GM12878 (cell line): ENCODE measurements around the gene MLLT3. TPM values are rescaled to one million over a fixed set of nuclear protein-coding genes. Genes with fewer than 3 reads are reported as not detected.

ENCODE experiments used
- ATAC-seq: fragments of 200-7000 bp; cut with Tn5 transposase; 3 replicates; pipeline ENCODE4 v1.9.1; 2020; ENCODE audit warnings: mild to moderate bottlenecking, moderate library complexity
- BruUV-seq: library from RNA; stranded (reverse); fragments of 400-500 nt; replicated peaks from 2 replicates; lab custom pipeline; 2021; lab: Mats Ljungman, UMichigan
- CTCF ChIA-PET: fragments of 300-600 bp; sonication (Branson Sonifier 250); formaldehyde crosslinking; extraction: SDS; loops from one replicate; lab custom pipeline; 2021; ENCODE audit warnings: inconsistent platforms; lab: Yijun Ruan, JAX
- POLR2A ChIA-PET: fragments of 350-600 bp; formaldehyde crosslinking; extraction: SDS; loops from one replicate; lab custom pipeline; 2021; ENCODE audit warnings: inconsistent platforms; lab: Charles Lee
- RAD21 ChIA-PET: fragments of 300-600 bp; sonication (Branson Sonifier 250); formaldehyde crosslinking; loops from one replicate; lab custom pipeline; 2023; ENCODE audit warnings: antibody characterized with exemption; ENCODE audit not compliant: unreplicated experiment; lab: Charles Lee
- SMC1A ChIA-PET: fragments of 300-600 bp; sonication (Branson Sonifier 250); formaldehyde crosslinking; loops from one replicate; lab custom pipeline; 2023; ENCODE audit not compliant: unreplicated experiment, uncharacterized antibody; lab: Charles Lee
- DNase-seq: peaks from one replicate; pipeline ENCODE4 v3.0.0-alpha.2; 2011; ENCODE audit warnings: low read depth, low spot score
- FAIRE-seq: peaks from 3 replicates; lab custom pipeline; 2011; peaks lifted over from hg19 to GRCh38; lab: Jason Lieb, UNC
- H2AFZ ChIP-seq: 2 replicates; pipeline ENCODE4 v1.6.0; 2011; ENCODE audit warnings: low read depth, low read length, control low read depth; ENCODE audit not compliant: control insufficient read depth
- H3K27ac ChIP-seq: 2 replicates; pipeline ENCODE4 v1.5.1; 2011; ENCODE audit warnings: control low read depth; ENCODE audit not compliant: control insufficient read depth, insufficient read depth
- H3K27me3 ChIP-seq, 2 experiments: replicated peaks in 1 of 2; 2 replicates each; pipeline versions ENCODE4 v1.6.0 to v1.6.1; 2011; ENCODE audit warnings: low read length in 1 of 2; ENCODE audit not compliant: control insufficient read depth in 2 of 2, insufficient read depth in 2 of 2
- H3K36me3 ChIP-seq, 2 experiments: 2 replicates each; pipeline ENCODE4 v1.5.1; 2011; ENCODE audit warnings: low read length in 1 of 2; ENCODE audit not compliant: control insufficient read depth in 2 of 2, insufficient read depth in 2 of 2
- H3K4me1 ChIP-seq: 2 replicates; pipeline ENCODE4 v1.6.1; 2011; ENCODE audit warnings: mild to moderate bottlenecking, low read length, moderate library complexity, mixed read lengths; ENCODE audit not compliant: control insufficient read depth, insufficient read depth
- H3K4me2 ChIP-seq: 2 replicates; pipeline ENCODE4 v1.6.0; 2011; ENCODE audit warnings: control low read depth; ENCODE audit not compliant: control insufficient read depth, insufficient read depth
- H3K4me3 ChIP-seq: fragments of 200-600 bp; sonication (generic); 2 replicates; pipeline ENCODE4 v1.5.1; 2016
- H3K79me2 ChIP-seq: 2 replicates; pipeline ENCODE4 v1.6.0; 2011; ENCODE audit warnings: low read length; ENCODE audit not compliant: control insufficient read depth, insufficient read depth
- H3K9ac ChIP-seq: 2 replicates; pipeline ENCODE4 v1.8.0; 2011; ENCODE audit warnings: low read length, control low read depth, mixed read lengths; ENCODE audit not compliant: control insufficient read depth, insufficient read depth
- H3K9me3 ChIP-seq: replicated peaks from 3 replicates; pipeline ENCODE4 v1.5.1; 2011; ENCODE audit warnings: mild to moderate bottlenecking, low read length; ENCODE audit not compliant: control insufficient read depth, insufficient read depth
- H4K20me1 ChIP-seq: 2 replicates; pipeline ENCODE4 v1.6.0; 2011; ENCODE audit not compliant: control insufficient read depth, insufficient read depth
- FOXK2 ChIP-seq: fragments of 450-650 bp; IDR thresholded peaks from 2 replicates; pipeline ENCODE4 v1.6.1; 2017; ENCODE audit warnings: mild to moderate bottlenecking, moderate library complexity
- IKZF2 ChIP-seq, 2 experiments: fragments of 450-650 bp; IDR thresholded peaks; 2 replicates each; pipeline ENCODE4 v1.6.1; 2017; ENCODE audit warnings: mild to moderate bottlenecking in 2 of 2, moderate library complexity in 2 of 2
- POLR2A ChIP-seq: IDR thresholded peaks from 2 replicates; pipeline ENCODE4 v1.6.1; 2011; ENCODE audit warnings: low read depth, mild to moderate bottlenecking, low read length
- SP1 ChIP-seq: IDR thresholded peaks from one replicate; pipeline ENCODE4 v1.6.1; 2011; ENCODE audit warnings: low read depth, low read length
- SPI1 ChIP-seq: IDR thresholded peaks from 2 replicates; pipeline ENCODE4 v1.6.1; 2011; ENCODE audit warnings: low read depth, mild to moderate bottlenecking, low read length, moderate library complexity, borderline replicate concordance; ENCODE audit not compliant: insufficient read depth
- STAT1 ChIP-seq: fragments of 450-650 bp; conservative IDR thresholded peaks from 2 replicates; pipeline ENCODE4 v1.6.1; 2014; ENCODE audit warnings: antibody characterized with exemption, mild to moderate bottlenecking
- SUZ12 ChIP-seq: fragments of 200-600 bp; sonication (generic); IDR thresholded peaks from one replicate; pipeline ENCODE4 v1.6.1; 2018; ENCODE audit warnings: antibody characterized with exemption, mild to moderate bottlenecking; ENCODE audit not compliant: unreplicated experiment
- WRNIP1 ChIP-seq: IDR thresholded peaks from 2 replicates; pipeline ENCODE4 v1.6.1; 2011; ENCODE audit warnings: low read depth, low read length, improper control_type of control experiment, borderline replicate concordance
- WGBS: methylation state at CpG from one replicate; pipeline ENCODE4 v1.1.6; 2016; ENCODE audit warnings: low lambda C conversion rate; ENCODE audit not compliant: insufficient replicate concordance, insufficient coverage; ENCODE audit errors: missing lambda C conversion rate; 5-methylcytosine and 5-hydroxymethylcytosine counted together
- in situ Hi-C: fragments of 300-500 bp; cut with MboI; formaldehyde crosslinking; loops from 9 replicates; pipeline ENCODE4 v1.14.3; 2018; ENCODE audit warnings: mixed read lengths
- intact Hi-C: fragments of 100-400 bp; cut with micrococcal nuclease; formaldehyde crosslinking; loops from one replicate; pipeline ENCODE4 v1.14.2; 2022; ENCODE audit not compliant: unreplicated experiment
- polyA plus RNA-seq, 11 experiments: library from polyadenylated mRNA; depleted of rRNA in 4 of 11; unstranded in 6 of 11; stranded (reverse) in 5 of 11; fragments of >200 nt; fragmentation: Nextera tagmentation in 4 of 11; fragmentation: Illumina TruSeq in 1 of 11; extraction: Ambion mirVana in 4 of 11; extraction: Trizol in 1 of 11; gene quantifications; 1 replicate in 1 of 11; 2 replicates in 10 of 11; pipeline versions ENCODE4 v1.2.1 to v1.2.3, GENCODE V29; 2011 to 2016; ENCODE audit warnings: inconsistent platforms in 2 of 11, missing spikeins in 2 of 11, low read depth in 1 of 11
- total RNA-seq, 4 experiments: library from RNA; depleted of rRNA in 3 of 4; stranded (reverse); fragments of >200 nt in 3 of 4; fragmentation: Illumina TruSeq in 1 of 4; extraction: Trizol in 1 of 4; gene quantifications; 2 replicates each; pipeline versions ENCODE4 v1.2.1 to v1.2.3, GENCODE V29; 2013 to 2021
- TF ChIP-seq, protein P1 (sequence below): IDR thresholded peaks from 2 replicates; pipeline ENCODE4 v1.6.1; 2011; ENCODE audit warnings: mild to moderate bottlenecking, low read depth, low read length, moderate library complexity; ENCODE audit not compliant: insufficient replicate concordance
- TF ChIP-seq, protein P2 (sequence below): fragments of 450-650 bp; formaldehyde crosslinking; IDR thresholded peaks from 2 replicates; pipeline ENCODE4 v1.4.0; 2022; ENCODE audit warnings: mild to moderate bottlenecking, moderate library complexity

MLLT3 gene
- total and polyA plus RNA-seq, 10 of the 15 experiments (the other 5 are each of a cell fraction or from before 2014, with no cell fraction given): 17.7 to 72.3 (median 35.6) TPM

DNA sequence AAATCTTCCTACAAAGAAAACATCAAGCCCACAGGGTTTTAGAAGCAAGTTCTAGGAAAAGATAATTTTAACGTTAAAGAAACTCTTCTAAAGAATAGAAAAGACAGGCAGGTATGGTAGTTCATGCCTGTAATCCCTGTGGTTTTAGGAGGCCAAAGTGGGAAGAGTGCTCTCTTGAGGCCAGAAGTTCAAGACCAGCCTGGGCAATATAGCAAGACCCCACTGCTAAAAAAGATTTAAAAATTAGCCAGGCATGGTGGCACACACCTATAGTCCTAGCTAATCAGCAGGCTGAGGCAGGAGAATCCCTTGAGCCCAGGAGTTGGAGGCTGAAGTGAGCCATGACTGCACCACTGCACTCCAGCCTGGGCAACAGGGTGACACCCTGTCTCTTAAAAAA lies 193.3 kb downstream of the MLLT3 start (continued):
- TF ChIP-seq STAT1: no peak
- no peak for TF ChIP-seq SUZ12
- TF ChIP-seq WRNIP1: no peak
- no peak for TF ChIP-seq IKZF2 (IDR thresholded peaks at IDR 0.05)
- TF ChIP-seq, protein P1, sequence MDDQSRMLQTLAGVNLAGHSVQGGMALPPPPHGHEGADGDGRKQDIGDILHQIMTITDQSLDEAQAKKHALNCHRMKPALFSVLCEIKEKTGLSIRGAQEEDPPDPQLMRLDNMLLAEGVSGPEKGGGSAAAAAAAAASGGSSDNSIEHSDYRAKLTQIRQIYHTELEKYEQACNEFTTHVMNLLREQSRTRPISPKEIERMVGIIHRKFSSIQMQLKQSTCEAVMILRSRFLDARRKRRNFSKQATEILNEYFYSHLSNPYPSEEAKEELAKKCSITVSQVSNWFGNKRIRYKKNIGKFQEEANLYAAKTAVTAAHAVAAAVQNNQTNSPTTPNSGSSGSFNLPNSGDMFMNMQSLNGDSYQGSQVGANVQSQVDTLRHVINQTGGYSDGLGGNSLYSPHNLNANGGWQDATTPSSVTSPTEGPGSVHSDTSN: no peak

DNA sequence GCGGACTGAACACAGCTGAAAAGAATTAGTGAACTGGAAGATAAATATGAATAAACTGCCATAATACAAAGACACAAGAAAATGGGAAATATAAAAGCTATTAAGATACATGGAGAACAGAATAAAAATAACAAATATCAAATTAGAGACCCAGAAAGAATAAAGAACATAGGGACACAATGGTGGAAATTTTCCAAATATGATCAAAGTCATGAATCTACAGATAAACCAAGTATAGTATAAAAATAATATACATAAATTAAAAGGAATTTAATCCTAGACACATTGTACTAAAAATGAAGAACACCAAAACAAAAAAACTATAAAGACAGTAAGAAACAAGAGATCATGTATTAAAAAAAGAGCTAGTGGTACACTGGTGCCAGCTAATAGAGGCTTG lies 194.9 kb downstream of the MLLT3 start:
- 93% methylated on average over 1 of the region's 1 CpG for WGBS
- Histone ChIP-seq H3K27me3 (no peaks in the 10 kb centered on the region), H2AFZ (no peak overlapping the region), H3K9ac (no peak overlapping the region), H4K20me1 (no peaks in the 10 kb centered on the region), H3K4me3 (no peak overlapping the region), H3K4me2 (no peak overlapping the region), H3K4me1 (peaks cover 14% of the 10 kb centered on the region; the same call in 1 of the 2 replicates), H3K9me3 (no peaks in the 10 kb centered on the region), H3K27ac (no peak overlapping the region), H3K36me3 (no peaks in the 10 kb centered on the region; a peak in 1 of 4 replicates), H3K79me2 (peaks cover 2% of the 10 kb centered on the region)
- in situ Hi-C loops: no loop called here
- DNase-seq (no peak), ATAC-seq (no peak), FAIRE-seq (no peak)
- intact Hi-C loops: no loop called here
- ChIA-PET RAD21 (interaction anchor here (0.7 to 1.0 kb wide), 2 partner anchors 195 to 360 kb away, joined by 3 read pairs; partner anchors contain the start of gene MLLT3), SMC1A (interaction anchor here (0.7 to 1.3 kb wide), 4 partner anchors 10 to 197 kb away, joined by 3 to 4 read pairs (median 4); no protein-coding TSS in a partner anchor), POLR2A (interaction anchor here (1.0 kb wide), 1 partner anchor 10 kb away, joined by 9 read pairs; no protein-coding TSS in a partner anchor), CTCF (interaction anchor here (1.1 kb wide), 1 partner anchor 684 kb away, joined by 3 read pairs; no protein-coding TSS in a partner anchor)
- no peak for TF ChIP-seq STAT1
- no peak for TF ChIP-seq SP1
- TF ChIP-seq SPI1: no peak
- no peak for TF ChIP-seq FOXK2
- TF ChIP-seq, protein P2, sequence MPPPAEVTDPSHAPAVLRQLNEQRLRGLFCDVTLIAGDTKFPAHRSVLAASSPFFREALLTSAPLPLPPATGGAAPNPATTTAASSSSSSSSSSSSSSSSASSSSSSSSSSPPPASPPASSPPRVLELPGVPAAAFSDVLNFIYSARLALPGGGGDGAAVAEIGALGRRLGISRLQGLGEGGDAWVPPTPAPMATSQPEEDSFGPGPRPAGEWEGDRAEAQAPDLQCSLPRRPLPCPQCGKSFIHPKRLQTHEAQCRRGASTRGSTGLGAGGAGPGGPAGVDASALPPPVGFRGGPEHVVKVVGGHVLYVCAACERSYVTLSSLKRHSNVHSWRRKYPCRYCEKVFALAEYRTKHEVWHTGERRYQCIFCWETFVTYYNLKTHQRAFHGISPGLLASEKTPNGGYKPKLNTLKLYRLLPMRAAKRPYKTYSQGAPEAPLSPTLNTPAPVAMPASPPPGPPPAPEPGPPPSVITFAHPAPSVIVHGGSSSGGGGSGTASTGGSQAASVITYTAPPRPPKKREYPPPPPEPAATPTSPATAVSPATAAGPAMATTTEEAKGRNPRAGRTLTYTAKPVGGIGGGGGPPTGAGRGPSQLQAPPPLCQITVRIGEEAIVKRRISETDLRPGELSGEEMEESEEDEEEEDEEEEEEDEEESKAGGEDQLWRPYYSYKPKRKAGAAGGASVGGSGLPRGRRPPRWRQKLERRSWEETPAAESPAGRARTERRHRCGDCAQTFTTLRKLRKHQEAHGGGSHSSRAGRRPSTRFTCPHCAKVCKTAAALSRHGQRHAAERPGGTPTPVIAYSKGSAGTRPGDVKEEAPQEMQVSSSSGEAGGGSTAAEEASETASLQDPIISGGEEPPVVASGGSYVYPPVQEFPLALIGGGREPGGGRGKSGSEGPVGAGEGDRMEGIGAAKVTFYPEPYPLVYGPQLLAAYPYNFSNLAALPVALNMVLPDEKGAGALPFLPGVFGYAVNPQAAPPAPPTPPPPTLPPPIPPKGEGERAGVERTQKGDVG (CRISPR knock-in tag): no peak
- TF ChIP-seq POLR2A: no peak
- no TSS peak for BruUV-seq
